Thyroid gland (tissue), 4 donors: Measurements from ENCODE around the gene SLC35B4.

Experiments
- POLR2A ChIP-seq, 2 donors: fragments of 450-650 bp; IDR thresholded peaks; one replicate each; pipeline ENCODE4 v1.6.1; 2017; ENCODE audit warnings: antibody characterized with exemption in 2 of 2, mild to moderate bottlenecking in 2 of 2, moderate library complexity in 1 of 2
- TF ChIP-seq, protein P1 (sequence below), 6 experiments: fragments of 200-600 bp in 3 of 6; fragments of 450-650 bp in 3 of 6; sonication (generic) in 3 of 6; IDR thresholded peaks; one replicate each; pipeline ENCODE4 v1.5.1; 2016 to 2019; ENCODE audit warnings: antibody characterized with exemption in 6 of 6, mild to moderate bottlenecking in 2 of 6, inconsistent platforms in 1 of 6, moderate library complexity in 1 of 6

DNA sequence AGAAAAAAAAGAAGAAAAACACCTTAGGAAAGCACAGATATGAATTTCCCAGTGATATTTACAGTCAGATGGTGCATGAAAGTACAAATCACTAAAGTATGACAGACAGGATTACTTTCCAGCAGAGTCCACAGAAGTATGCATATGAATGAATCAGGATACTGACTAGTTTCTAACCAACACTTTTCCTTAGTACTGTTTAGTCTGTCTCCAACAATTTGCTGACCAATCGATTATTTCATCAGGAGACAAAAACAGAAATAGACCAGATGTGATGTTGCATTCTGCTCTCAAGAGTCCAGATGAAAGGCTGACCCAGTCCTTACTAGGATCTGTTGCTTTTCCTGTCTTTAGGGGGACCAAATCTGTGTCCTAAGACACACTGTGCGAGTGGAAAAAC, 14.6 kb downstream of the SLC35B4 start:
- TF ChIP-seq, protein P1, sequence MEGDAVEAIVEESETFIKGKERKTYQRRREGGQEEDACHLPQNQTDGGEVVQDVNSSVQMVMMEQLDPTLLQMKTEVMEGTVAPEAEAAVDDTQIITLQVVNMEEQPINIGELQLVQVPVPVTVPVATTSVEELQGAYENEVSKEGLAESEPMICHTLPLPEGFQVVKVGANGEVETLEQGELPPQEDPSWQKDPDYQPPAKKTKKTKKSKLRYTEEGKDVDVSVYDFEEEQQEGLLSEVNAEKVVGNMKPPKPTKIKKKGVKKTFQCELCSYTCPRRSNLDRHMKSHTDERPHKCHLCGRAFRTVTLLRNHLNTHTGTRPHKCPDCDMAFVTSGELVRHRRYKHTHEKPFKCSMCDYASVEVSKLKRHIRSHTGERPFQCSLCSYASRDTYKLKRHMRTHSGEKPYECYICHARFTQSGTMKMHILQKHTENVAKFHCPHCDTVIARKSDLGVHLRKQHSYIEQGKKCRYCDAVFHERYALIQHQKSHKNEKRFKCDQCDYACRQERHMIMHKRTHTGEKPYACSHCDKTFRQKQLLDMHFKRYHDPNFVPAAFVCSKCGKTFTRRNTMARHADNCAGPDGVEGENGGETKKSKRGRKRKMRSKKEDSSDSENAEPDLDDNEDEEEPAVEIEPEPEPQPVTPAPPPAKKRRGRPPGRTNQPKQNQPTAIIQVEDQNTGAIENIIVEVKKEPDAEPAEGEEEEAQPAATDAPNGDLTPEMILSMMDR (IDR thresholded peaks at IDR 0.05) = no peak
- no peak for TF ChIP-seq POLR2A (IDR thresholded peaks at IDR 0.05)
